Neuronal stem cell (in vitro differentiated cells): ENCODE results near the gene H6PD.

Source experiments
- DNase-seq: peaks from one replicate; pipeline ENCODE4 v3.0.0-alpha.2; 2013; ENCODE audit warnings: low spot score
- H2AFZ ChIP-seq: one replicate; pipeline ENCODE4 v1.6.1; 2013; ENCODE audit warnings: mild to moderate bottlenecking, low read length, inconsistent platforms
- H2AK5ac ChIP-seq: 2 replicates; pipeline ENCODE4 v1.6.1; 2013; ENCODE audit warnings: low read depth, mild to moderate bottlenecking, inconsistent platforms, low read length, moderate library complexity, mixed read lengths
- H2BK120ac ChIP-seq: 2 replicates; pipeline ENCODE4 v1.6.1; 2013; ENCODE audit warnings: low read depth, mild to moderate bottlenecking, inconsistent platforms, low read length, moderate library complexity, mixed read lengths
- H2BK12ac ChIP-seq: one replicate; pipeline ENCODE4 v1.6.1; 2013; ENCODE audit warnings: low read length, inconsistent platforms
- H2BK15ac ChIP-seq: 2 replicates; pipeline ENCODE4 v1.6.1; 2013; ENCODE audit warnings: mild to moderate bottlenecking, low read length, inconsistent platforms, mixed read lengths
- H2BK5ac ChIP-seq: one replicate; pipeline ENCODE4 v1.6.1; 2013; ENCODE audit warnings: inconsistent platforms, mild to moderate bottlenecking, low read length, moderate library complexity
- H3K14ac ChIP-seq: one replicate; pipeline ENCODE4 v1.6.1; 2013; ENCODE audit warnings: low read length, inconsistent platforms
- H3K18ac ChIP-seq: 2 replicates; pipeline ENCODE4 v1.6.1; 2013; ENCODE audit warnings: low read length, inconsistent platforms
- H3K23ac ChIP-seq: 2 replicates; pipeline ENCODE4 v1.6.1; 2013; ENCODE audit warnings: low read depth, mild to moderate bottlenecking, mixed read lengths, low read length, inconsistent platforms; ENCODE audit not compliant: poor library complexity
- H3K27ac ChIP-seq: replicated peaks from 3 replicates; pipeline ENCODE4 v1.5.1; 2013; ENCODE audit warnings: low read length, inconsistent platforms
- H3K27me3 ChIP-seq, 3 experiments: 2 replicates each; pipeline ENCODE4 v1.6.1; 2013; ENCODE audit warnings: low read length in 3 of 3, mild to moderate bottlenecking in 2 of 3, inconsistent platforms in 1 of 3, low read depth in 1 of 3, mixed read lengths in 1 of 3, moderate library complexity in 1 of 3; ENCODE audit not compliant: control insufficient read depth in 3 of 3, insufficient read depth in 3 of 3
- H3K36me3 ChIP-seq, 2 donors: replicated peaks in 1 of 2; 2 replicates each; pipeline ENCODE4 v1.6.1; 2013; ENCODE audit warnings: low read length in 2 of 2; ENCODE audit not compliant: control insufficient read depth in 2 of 2, insufficient read depth in 2 of 2
- H3K4ac ChIP-seq: 2 replicates; pipeline ENCODE4 v1.6.1; 2013; ENCODE audit warnings: inconsistent platforms, mild to moderate bottlenecking, low read length, moderate library complexity
- H3K4me1 ChIP-seq, 2 donors: 1 replicate in 1 of 2; 2 replicates in 1 of 2; pipeline ENCODE4 v1.6.1; 2013; ENCODE audit warnings: low read length in 2 of 2, low read depth in 1 of 2; ENCODE audit not compliant: control insufficient read depth in 2 of 2, insufficient read depth in 1 of 2
- H3K4me2 ChIP-seq: one replicate; pipeline ENCODE4 v1.6.1; 2013; ENCODE audit warnings: mild to moderate bottlenecking, low read length, inconsistent platforms; ENCODE audit not compliant: insufficient read depth, poor library complexity, severe bottlenecking
- H3K4me3 ChIP-seq, 2 donors: 2 replicates each; pipeline ENCODE4 v1.5.1; 2013; ENCODE audit warnings: low read length in 2 of 2, mild to moderate bottlenecking in 2 of 2, inconsistent platforms in 1 of 2, moderate library complexity in 1 of 2
- H3K79me1 ChIP-seq: one replicate; pipeline ENCODE4 v1.6.1; 2013; ENCODE audit warnings: low read depth, mild to moderate bottlenecking, inconsistent platforms, low read length, moderate library complexity
- H3K9ac ChIP-seq: one replicate; pipeline ENCODE4 v1.6.1; 2013; ENCODE audit warnings: mild to moderate bottlenecking, low read depth, low read length, inconsistent platforms; ENCODE audit not compliant: poor library complexity
- H3K9me3 ChIP-seq, 2 donors: replicated peaks in 1 of 2; 2 replicates each; pipeline versions ENCODE3 to v1.6.1; 2013; ENCODE audit warnings: low read length in 2 of 2, mild to moderate bottlenecking in 2 of 2, inconsistent platforms in 1 of 2, low read depth in 1 of 2, mixed read lengths in 1 of 2, moderate library complexity in 1 of 2; ENCODE audit not compliant: control insufficient read depth in 2 of 2, insufficient read depth in 1 of 2
- H4K8ac ChIP-seq: one replicate; pipeline ENCODE4 v1.6.1; 2013; ENCODE audit warnings: low read depth, mild to moderate bottlenecking, inconsistent platforms, low read length, moderate library complexity
- H4K91ac ChIP-seq: one replicate; pipeline ENCODE4 v1.6.1; 2013; ENCODE audit warnings: low read length, low read depth, mild to moderate bottlenecking, inconsistent platforms; ENCODE audit not compliant: poor library complexity
- whole genome bisulfite sequencing, 2 donors: extraction: QIAGEN DNeasy Blood & Tissue Kit; methylation state at CpG; one replicate each; pipeline ENCODE4 v1.1.7; 2013; ENCODE audit warnings: missing lambda C conversion rate in 2 of 2, mixed read lengths in 1 of 2; ENCODE audit not compliant: insufficient read length in 2 of 2, insufficient replicate concordance in 1 of 2; ENCODE audit errors: extremely low coverage in 2 of 2; 5-methylcytosine and 5-hydroxymethylcytosine counted together

H6PD gene

GRCh38 chr1:9319789-9320519 lies 85.4 kb downstream of the H6PD start:
- Histone ChIP-seq H3K79me1 (no peaks in the 10 kb centered on the region), H2BK15ac (no peak overlapping the region), H4K91ac (no peak overlapping the region), H2BK120ac (peak overlapping the region; percentile 39), H3K27me3 (peaks cover 0 to 66% (median 0%) of the 10 kb centered on the region in 3 experiments), H3K18ac (peak overlapping the region; percentile 52), H3K4ac (no peak overlapping the region), H2BK12ac (no peak overlapping the region), H3K14ac (peak overlapping the region; percentile 59), H3K36me3 (no peaks in the 10 kb centered on the region), H3K4me1 (peaks cover 3 to 23% of the 10 kb centered on the region in 2 donors), H3K9ac (peak overlapping the region; percentile 63), H2AFZ (peak overlapping the region; percentile 3), H3K4me3 (no peak overlapping the region), H4K8ac (no peak overlapping the region), H2BK5ac (no peak overlapping the region), H2AK5ac (peak overlapping the region; percentile 20), H3K27ac (no peak overlapping the region), H3K23ac (no peak overlapping the region), H3K4me2 (peak overlapping the region; percentile 13), H3K9me3 (no peaks in the 10 kb centered on the region)
- DNase-seq, result no peak
- no CpG with 5 or more reads among the region's 21 CpGs for WGBS, 2 donors
